Neural crest cell (in vitro differentiated cells): Measurements from ENCODE around the gene PSMC3. TPM values are rescaled to one million over a fixed set of nuclear protein-coding genes. Genes with fewer than 3 reads are reported as not detected.

Experiments used
- DNase-seq: peaks from one replicate; pipeline ENCODE4 v3.0.0; 2021; ENCODE audit warnings: low read depth, mixed read lengths, low spot score
- H3K27ac Mint-ChIP-seq: one replicate; pipeline ENCODE4 v1.8.0; 2021; ENCODE audit warnings: mild to moderate bottlenecking, mixed read lengths; ENCODE audit not compliant: unreplicated experiment
- H3K27me3 Mint-ChIP-seq: 2 replicates; pipeline ENCODE4 v1.8.0; 2021; ENCODE audit warnings: low read depth, mild to moderate bottlenecking, mixed read lengths
- H3K36me3 Mint-ChIP-seq: 2 replicates; pipeline ENCODE4 v1.8.0; 2021; ENCODE audit warnings: low read depth, mild to moderate bottlenecking, mixed read lengths
- H3K4me1 Mint-ChIP-seq: 2 replicates; pipeline ENCODE4 v1.8.0; 2021; ENCODE audit warnings: mixed read lengths
- H3K4me3 Mint-ChIP-seq: one replicate; pipeline ENCODE4 v1.8.0; 2021; ENCODE audit warnings: mild to moderate bottlenecking, mixed read lengths
- H3K9me3 Mint-ChIP-seq: 2 replicates; pipeline ENCODE4 v1.8.0; 2021; ENCODE audit warnings: mixed read lengths
- total RNA-seq: library from RNA; stranded (reverse); gene quantifications from 2 replicates; pipeline ENCODE4 v1.2.1, GENCODE V29; 2021
- TF ChIP-seq, protein P1 (sequence below): fragments of 200-600 bp; sonication (generic); conservative IDR thresholded peaks from 2 replicates; pipeline ENCODE4 v1.5.0; 2021; ENCODE audit warnings: antibody characterized with exemption, mild to moderate bottlenecking

PSMC3 gene
- total RNA-seq, 1 donor from 2014 or later, result 197 TPM

- peak overlapping the region; percentile 62 for H3K27ac Mint-ChIP-seq
- H3K36me3 Mint-ChIP-seq, result no peaks in the 10 kb centered on the region
- no peaks in the 10 kb centered on the region for H3K27me3 Mint-ChIP-seq
- no peak overlapping the region for H3K4me3 Mint-ChIP-seq
- no peaks in the 10 kb centered on the region for H3K4me1 Mint-ChIP-seq
- DNase-seq, result no peak
- H3K9me3 Mint-ChIP-seq, result no peaks in the 10 kb centered on the region
- TF ChIP-seq, protein P1, sequence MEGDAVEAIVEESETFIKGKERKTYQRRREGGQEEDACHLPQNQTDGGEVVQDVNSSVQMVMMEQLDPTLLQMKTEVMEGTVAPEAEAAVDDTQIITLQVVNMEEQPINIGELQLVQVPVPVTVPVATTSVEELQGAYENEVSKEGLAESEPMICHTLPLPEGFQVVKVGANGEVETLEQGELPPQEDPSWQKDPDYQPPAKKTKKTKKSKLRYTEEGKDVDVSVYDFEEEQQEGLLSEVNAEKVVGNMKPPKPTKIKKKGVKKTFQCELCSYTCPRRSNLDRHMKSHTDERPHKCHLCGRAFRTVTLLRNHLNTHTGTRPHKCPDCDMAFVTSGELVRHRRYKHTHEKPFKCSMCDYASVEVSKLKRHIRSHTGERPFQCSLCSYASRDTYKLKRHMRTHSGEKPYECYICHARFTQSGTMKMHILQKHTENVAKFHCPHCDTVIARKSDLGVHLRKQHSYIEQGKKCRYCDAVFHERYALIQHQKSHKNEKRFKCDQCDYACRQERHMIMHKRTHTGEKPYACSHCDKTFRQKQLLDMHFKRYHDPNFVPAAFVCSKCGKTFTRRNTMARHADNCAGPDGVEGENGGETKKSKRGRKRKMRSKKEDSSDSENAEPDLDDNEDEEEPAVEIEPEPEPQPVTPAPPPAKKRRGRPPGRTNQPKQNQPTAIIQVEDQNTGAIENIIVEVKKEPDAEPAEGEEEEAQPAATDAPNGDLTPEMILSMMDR, result no peak
Measured at GRCh38 chr11:47388697-47389576, 37.3 kb downstream of the PSMC3 start.

DNA sequence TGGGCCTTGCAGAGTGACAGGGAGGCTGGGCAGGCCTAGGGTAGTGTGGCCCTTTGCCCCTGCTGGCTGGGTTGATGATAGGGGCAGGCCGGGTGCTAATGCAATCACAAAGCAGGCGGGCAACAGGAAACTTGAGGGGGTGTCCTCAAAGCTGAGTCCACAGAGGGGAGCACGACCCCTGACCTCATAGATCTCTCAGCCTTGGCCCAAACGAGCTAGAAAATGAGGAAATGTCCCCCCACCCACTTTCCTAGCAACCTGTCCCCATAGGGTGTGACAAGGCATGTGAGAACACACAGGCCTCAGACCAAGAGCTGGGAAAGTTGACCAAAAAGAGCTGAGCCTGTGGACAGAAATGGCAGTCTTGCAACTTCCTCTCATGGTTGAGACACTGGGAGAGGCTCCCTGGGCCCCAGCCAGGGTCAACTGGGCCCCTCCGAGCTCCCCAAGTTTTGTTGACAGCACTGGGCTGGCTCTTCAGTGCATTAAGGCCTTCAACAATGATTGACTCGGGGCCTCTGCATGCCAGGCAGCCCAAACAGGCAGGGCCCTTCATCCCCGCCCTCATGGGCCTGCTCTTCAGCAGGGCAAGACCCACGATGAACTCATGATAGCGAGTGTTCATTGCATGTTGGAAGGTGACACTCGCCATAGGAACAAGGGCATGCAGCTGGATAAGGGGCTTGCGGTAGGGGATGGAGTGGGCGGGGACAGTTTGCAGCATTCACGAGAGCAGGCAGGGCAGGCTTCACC is 38.1 kb downstream of the PSMC3 start:
- no peak overlapping the region for H3K4me3 Mint-ChIP-seq
- TF ChIP-seq, protein P1, result no peak
- no peaks in the 10 kb centered on the region for H3K9me3 Mint-ChIP-seq
- DNase-seq, result no peak
- no peaks in the 10 kb centered on the region for H3K27me3 Mint-ChIP-seq
- no peaks in the 10 kb centered on the region for H3K36me3 Mint-ChIP-seq
- peak overlapping the region; percentile 83 for H3K27ac Mint-ChIP-seq
- H3K4me1 Mint-ChIP-seq, result no peaks in the 10 kb centered on the region

DNA sequence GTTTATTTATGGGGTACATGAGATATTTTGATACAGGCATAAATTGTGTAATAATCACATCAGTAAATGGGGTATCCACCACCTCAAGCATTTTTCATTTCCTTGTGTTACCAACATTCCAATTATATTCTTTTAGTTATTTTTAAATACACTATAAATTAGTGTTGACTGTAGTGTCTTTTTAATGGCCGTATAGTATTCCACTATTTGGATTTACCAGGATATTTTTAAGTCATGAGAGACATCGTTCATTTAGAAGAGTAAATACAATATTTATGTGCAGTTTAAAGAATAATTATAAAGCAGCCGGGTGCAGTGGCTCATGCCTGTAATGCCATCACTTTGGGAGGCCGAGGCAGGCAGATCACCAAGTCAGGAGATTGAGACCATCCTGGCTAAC is 41.7 kb downstream of the PSMC3 start:
- Mint-ChIP-seq H3K36me3 (no peaks in the 10 kb centered on the region), H3K27me3 (no peaks in the 10 kb centered on the region), H3K4me3 (no peak overlapping the region), H3K9me3 (peaks cover 3% of the 10 kb centered on the region), H3K27ac (no peak overlapping the region), H3K4me1 (no peaks in the 10 kb centered on the region)
- TF ChIP-seq, protein P1, result no peak
- DNase-seq, result no peak

DNA sequence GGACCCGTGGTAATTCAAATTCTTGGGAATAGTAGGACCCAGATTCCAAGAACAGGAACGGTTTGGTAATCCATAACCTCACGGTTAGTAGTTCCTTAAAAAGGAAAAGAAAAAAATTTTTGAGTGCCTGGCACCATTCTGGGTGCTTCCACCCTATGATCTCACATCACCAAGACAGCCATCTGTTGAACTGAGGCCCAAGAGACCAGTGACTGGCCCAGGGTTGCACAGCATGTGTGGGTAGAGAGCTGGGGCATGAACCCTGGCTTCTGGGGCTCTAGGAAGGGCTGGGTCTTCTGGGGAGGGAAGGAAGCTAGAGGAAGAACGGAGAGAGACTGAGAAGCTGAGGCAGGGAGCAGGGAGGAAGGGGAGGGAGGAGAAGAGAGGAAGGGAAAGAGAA is 43.2 kb downstream of the PSMC3 start:
- Mint-ChIP-seq H3K4me1 (no peaks in the 10 kb centered on the region), H3K27me3 (no peaks in the 10 kb centered on the region), H3K36me3 (no peaks in the 10 kb centered on the region), H3K27ac (no peak overlapping the region), H3K4me3 (no peak overlapping the region), H3K9me3 (peaks cover 3% of the 10 kb centered on the region)
- TF ChIP-seq, protein P1, result no peak
- DNase-seq, result no peak

GRCh38 chr11:47380078-47380477 is 46.2 kb downstream of the PSMC3 start:
- no peaks in the 10 kb centered on the region for H3K27me3 Mint-ChIP-seq
- no peaks in the 10 kb centered on the region for H3K4me1 Mint-ChIP-seq
- peaks cover 3% of the 10 kb centered on the region for H3K9me3 Mint-ChIP-seq
- no peak overlapping the region for H3K4me3 Mint-ChIP-seq
- H3K36me3 Mint-ChIP-seq, result no peaks in the 10 kb centered on the region
- DNase-seq, result no peak
- H3K27ac Mint-ChIP-seq, result no peak overlapping the region
- TF ChIP-seq, protein P1, result no peak
